Nephron progenitor cell (in vitro differentiated cells): ENCODE data around the gene HCFC2.
"Not testable (repeated sequence)": the region's sequence is repeated elsewhere in the genome, so short reads cannot be mapped to it uniquely, and the experiment has no call there.

ENCODE experiments used
- DNase-seq: peaks from one replicate; pipeline ENCODE4 v3.0.0; 2021
- H3K27ac Mint-ChIP-seq: 2 replicates; pipeline ENCODE4 v1.8.0; 2021; ENCODE audit warnings: mild to moderate bottlenecking, moderate library complexity, mixed read lengths
- H3K27me3 Mint-ChIP-seq: 2 replicates; pipeline ENCODE4 v1.8.0; 2021; ENCODE audit warnings: mild to moderate bottlenecking, low read depth, mixed read lengths; ENCODE audit not compliant: poor library complexity
- H3K36me3 Mint-ChIP-seq: 2 replicates; pipeline ENCODE4 v1.8.0; 2021; ENCODE audit warnings: low read depth, mixed read lengths
- H3K4me1 Mint-ChIP-seq: 2 replicates; pipeline ENCODE4 v1.8.0; 2021; ENCODE audit warnings: mixed read lengths
- H3K4me3 Mint-ChIP-seq: 2 replicates; pipeline ENCODE4 v1.8.0; 2021; ENCODE audit warnings: mild to moderate bottlenecking, moderate library complexity, mixed read lengths
- H3K9me3 Mint-ChIP-seq: 2 replicates; pipeline ENCODE4 v1.8.0; 2021; ENCODE audit warnings: mild to moderate bottlenecking, moderate library complexity, mixed read lengths
- TF ChIP-seq, protein P1 (sequence below): fragments of 200-600 bp; sonication (generic); IDR thresholded peaks from 2 replicates; pipeline ENCODE4 v1.5.0; 2021; ENCODE audit warnings: antibody characterized with exemption

Gene HCFC2

DNA sequence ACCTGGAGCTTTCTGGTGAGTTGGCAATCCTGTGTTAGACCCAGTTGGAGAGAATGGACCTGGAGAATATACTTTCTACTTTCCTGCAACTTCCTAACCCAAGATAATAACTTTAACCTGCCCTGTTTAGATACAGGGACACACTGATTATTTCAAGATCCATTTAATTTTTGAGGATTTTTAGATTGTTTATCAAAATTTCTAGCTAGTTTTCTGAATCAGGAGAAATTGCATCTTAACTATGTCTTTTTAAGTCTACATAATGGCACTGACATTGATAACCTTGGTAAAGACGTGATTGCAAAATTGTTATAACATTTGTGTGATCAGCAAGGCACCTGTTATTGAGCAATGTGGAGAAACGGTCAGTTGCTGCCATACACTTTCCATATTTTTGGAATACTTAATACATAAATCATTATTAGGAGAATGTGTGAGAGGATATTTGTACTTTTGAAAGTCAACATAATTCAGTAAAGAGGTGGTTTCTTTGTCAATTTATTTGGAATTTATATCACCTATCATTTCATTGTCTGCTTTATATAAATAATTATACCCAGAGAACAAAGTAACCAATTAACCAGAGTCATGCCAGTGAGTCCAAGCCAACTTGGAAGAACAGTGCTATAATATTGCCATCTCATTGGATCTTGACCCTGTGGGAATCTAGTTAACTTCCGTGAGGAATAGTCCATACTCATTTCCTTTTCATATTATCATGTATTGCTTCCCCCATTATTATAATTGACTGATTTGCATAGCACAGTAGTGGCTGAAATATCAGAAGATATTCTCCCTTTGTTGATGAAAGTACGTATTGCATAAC is 45.3 kb downstream of the HCFC2 start:
- H3K4me3 Mint-ChIP-seq, result no peak overlapping the region
- no peak overlapping the region for H3K27ac Mint-ChIP-seq
- no peak for DNase-seq
- no peaks in the 10 kb centered on the region for H3K4me1 Mint-ChIP-seq
- H3K36me3 Mint-ChIP-seq, result no peaks in the 10 kb centered on the region
- H3K27me3 Mint-ChIP-seq, result no peaks in the 10 kb centered on the region
- TF ChIP-seq, protein P1, sequence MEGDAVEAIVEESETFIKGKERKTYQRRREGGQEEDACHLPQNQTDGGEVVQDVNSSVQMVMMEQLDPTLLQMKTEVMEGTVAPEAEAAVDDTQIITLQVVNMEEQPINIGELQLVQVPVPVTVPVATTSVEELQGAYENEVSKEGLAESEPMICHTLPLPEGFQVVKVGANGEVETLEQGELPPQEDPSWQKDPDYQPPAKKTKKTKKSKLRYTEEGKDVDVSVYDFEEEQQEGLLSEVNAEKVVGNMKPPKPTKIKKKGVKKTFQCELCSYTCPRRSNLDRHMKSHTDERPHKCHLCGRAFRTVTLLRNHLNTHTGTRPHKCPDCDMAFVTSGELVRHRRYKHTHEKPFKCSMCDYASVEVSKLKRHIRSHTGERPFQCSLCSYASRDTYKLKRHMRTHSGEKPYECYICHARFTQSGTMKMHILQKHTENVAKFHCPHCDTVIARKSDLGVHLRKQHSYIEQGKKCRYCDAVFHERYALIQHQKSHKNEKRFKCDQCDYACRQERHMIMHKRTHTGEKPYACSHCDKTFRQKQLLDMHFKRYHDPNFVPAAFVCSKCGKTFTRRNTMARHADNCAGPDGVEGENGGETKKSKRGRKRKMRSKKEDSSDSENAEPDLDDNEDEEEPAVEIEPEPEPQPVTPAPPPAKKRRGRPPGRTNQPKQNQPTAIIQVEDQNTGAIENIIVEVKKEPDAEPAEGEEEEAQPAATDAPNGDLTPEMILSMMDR, result no peak
- H3K9me3 Mint-ChIP-seq, result no peaks in the 10 kb centered on the region

DNA sequence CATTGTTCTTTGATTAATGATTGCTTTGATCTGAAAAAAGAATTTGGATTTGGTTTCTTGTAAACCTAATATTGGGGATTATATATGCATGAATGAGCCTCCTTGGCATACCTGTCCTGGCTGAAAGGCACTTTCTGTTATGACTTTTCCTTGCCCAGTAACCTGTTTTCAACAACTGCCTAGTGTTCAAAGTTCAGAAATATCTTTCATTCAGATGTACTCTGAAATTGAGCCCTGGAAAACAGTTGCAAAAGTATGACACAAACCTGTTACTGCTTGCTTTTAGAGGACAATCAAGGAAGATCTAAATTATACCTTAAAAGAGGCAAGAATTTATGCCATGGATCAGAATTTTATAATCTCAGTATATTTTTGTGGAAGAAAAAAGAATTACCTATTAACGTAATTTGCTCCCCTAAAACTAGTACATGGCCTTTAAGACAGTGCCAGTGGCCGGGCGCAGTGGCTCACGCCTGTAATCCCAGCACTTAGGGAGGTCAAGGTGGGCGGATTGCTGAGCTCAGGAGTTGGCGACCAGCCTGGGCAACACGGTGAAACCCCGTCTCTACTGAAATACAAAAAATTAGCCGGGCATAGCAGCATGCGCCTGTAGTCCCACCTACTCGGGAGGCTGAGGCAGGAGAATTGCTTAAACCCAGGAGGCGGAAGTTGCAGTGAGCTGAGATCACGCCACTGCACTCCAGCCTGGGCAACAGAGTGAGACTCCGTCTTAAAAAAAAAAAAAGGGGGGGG is 50.7 kb downstream of the HCFC2 start:
- H3K4me3 Mint-ChIP-seq, H3K9me3 Mint-ChIP-seq, H3K27me3 Mint-ChIP-seq, H3K27ac Mint-ChIP-seq, DNase-seq, H3K4me1 Mint-ChIP-seq: not testable (repeated sequence)
- H3K36me3 Mint-ChIP-seq, result peaks cover 19% of the 10 kb centered on the region

DNA sequence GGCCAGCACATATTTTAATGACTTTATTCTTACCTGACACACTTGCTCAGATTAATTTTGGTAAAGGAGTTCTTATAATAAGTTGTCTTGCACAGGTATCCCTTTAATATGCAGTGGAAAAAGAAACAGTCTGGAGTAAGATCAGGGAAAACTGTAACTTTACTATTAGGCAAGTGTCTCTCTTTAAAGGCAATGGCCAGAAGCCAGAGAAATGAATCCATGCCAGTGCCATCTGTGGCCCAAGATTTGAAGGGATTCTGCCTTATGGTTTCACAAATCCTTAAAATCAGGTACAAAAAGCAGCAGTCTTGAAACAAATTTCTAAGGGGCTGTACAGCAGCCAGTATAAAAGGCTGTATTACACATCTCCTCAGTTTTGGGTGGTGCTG is 51.2 kb downstream of the HCFC2 start:
- no peak overlapping the region for H3K4me3 Mint-ChIP-seq
- TF ChIP-seq, protein P1, result no peak
- H3K27me3 Mint-ChIP-seq, result no peaks in the 10 kb centered on the region
- H3K36me3 Mint-ChIP-seq, result peaks cover 24% of the 10 kb centered on the region
- H3K9me3 Mint-ChIP-seq, result no peaks in the 10 kb centered on the region
- H3K4me1 Mint-ChIP-seq, result no peaks in the 10 kb centered on the region
- peak overlapping the region; percentile 92 for H3K27ac Mint-ChIP-seq
- DNase-seq, result no peak

DNA sequence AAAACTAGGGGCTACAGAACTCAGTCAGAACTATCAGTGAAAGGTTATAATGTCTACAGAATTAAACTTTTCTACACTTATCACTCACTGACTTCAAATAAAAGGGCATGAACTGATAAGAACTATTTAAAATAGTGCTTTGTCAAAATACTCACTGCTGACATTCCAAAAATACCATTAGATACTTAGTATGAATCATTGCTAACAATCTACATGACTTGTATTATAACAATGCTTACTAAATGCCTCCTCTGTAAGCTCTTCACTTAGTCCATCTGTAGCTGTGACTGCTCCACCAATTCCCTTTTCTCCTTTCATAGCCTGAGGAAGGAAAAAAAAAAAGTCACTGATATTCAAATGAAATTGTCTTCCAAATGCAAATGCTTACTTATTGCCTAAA is 56.7 kb downstream of the HCFC2 start:
- Mint-ChIP-seq H3K27me3 (no peaks in the 10 kb centered on the region), H3K27ac (no peak overlapping the region), H3K4me1 (no peaks in the 10 kb centered on the region), H3K36me3 (peaks cover 56% of the 10 kb centered on the region), H3K4me3 (no peak overlapping the region), H3K9me3 (no peaks in the 10 kb centered on the region)
- DNase-seq, result no peak
- TF ChIP-seq, protein P1, result no peak

DNA sequence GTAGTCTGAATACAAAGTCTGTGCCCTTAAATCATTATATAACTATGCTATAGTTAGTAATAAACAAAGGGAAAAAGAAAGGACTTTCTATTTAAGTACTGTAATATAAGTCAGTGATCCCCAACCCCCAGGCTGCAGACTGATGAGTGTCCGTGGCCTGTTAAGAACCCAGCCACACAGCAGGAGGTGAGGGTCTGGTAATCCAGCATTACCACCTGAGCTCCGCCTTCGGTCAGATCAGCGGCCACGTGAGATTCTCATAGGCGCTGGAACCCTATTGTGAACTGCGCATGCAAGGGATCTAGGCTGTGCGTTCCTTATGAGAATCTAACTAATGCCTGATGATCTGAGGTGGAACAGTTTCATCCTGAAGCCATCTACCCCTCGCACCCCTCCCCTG is 58.0 kb downstream of the HCFC2 start:
- no peak overlapping the region for H3K27ac Mint-ChIP-seq
- H3K27me3 Mint-ChIP-seq, result no peaks in the 10 kb centered on the region
- H3K36me3 Mint-ChIP-seq, result peaks cover 68% of the 10 kb centered on the region
- TF ChIP-seq, protein P1, result no peak
- no peaks in the 10 kb centered on the region for H3K9me3 Mint-ChIP-seq
- no peaks in the 10 kb centered on the region for H3K4me1 Mint-ChIP-seq
- H3K4me3 Mint-ChIP-seq, result no peak overlapping the region
- DNase-seq, result no peak

DNA sequence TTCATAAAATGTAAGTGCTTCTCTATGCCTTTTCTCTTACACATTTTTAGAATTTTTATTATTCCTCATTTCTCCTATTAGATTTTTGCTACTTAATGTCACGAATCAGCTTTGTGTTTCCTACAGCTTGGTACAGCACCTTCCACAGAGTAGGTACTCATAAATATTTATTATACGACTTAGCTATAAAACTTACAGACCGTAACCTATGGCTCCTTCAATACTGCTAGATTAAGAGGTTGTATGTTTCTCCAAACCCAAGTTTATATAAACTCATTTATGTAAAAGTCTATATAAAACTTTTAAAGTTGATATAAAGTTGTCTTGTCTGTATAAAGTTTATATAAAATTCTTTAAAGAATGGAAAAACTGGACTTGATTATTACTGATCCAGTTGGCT is 62.2 kb downstream of the HCFC2 start:
- TF ChIP-seq, protein P1, result no peak
- Mint-ChIP-seq H3K9me3 (no peaks in the 10 kb centered on the region), H3K4me3 (no peak overlapping the region), H3K27me3 (no peaks in the 10 kb centered on the region), H3K27ac (no peak overlapping the region), H3K36me3 (peaks cover 70% of the 10 kb centered on the region), H3K4me1 (peaks cover 11% of the 10 kb centered on the region)
- DNase-seq, result no peak
